HG03095 (cell line): ENCODE measurements around the gene SLC38A10.

ENCODE experiments used
- ATAC-seq: cut with Tn5 transposase; IDR thresholded peaks from one replicate; pipeline ENCODE4 v1.9.1; 2021; ENCODE audit warnings: moderate library complexity; ENCODE audit not compliant: unreplicated experiment

SLC38A10 gene

GRCh38 chr17:81300586-81301155 lies 5.6 kb upstream of the SLC38A10 start:
- no peak for ATAC-seq

GRCh38 chr17:81299846-81300585 lies 4.9 kb upstream of the SLC38A10 start:
- no peak for ATAC-seq

GRCh38 chr17:81298991-81299738 lies 4.1 kb upstream of the SLC38A10 start:
- no peak for ATAC-seq

GRCh38 chr17:81298325-81298990 lies 3.4 kb upstream of the SLC38A10 start:
- ATAC-seq: no peak

GRCh38 chr17:81295676-81296381 lies 722 bp upstream of the SLC38A10 start:
- no peak for ATAC-seq

- peak; percentile 12 for ATAC-seq
These were observed 536 bp downstream of the SLC38A10 start for GRCh38 chr17:81294512-81295030.

GRCh38 chr17:81292450-81292849 lies 2.7 kb downstream of the SLC38A10 start:
- no peak for ATAC-seq

- ATAC-seq: no peak
These were observed 3.4 kb downstream of the SLC38A10 start for GRCh38 chr17:81291662-81292061.

- no peak for ATAC-seq
These were observed 4.9 kb downstream of the SLC38A10 start for GRCh38 chr17:81290230-81290629.

- no peak for ATAC-seq
These were observed 5.5 kb downstream of the SLC38A10 start for GRCh38 chr17:81289627-81290026.

- no peak for ATAC-seq
These were observed 6.4 kb downstream of the SLC38A10 start for GRCh38 chr17:81288715-81289114.

- ATAC-seq: no peak
These were observed 7.2 kb downstream of the SLC38A10 start for GRCh38 chr17:81287741-81288430.

- no peak for ATAC-seq
These were observed 8.0 kb downstream of the SLC38A10 start for GRCh38 chr17:81287152-81287551.

- no peak for ATAC-seq
These were observed 8.5 kb downstream of the SLC38A10 start for GRCh38 chr17:81286491-81287145.

GRCh38 chr17:81285894-81286293 lies 9.2 kb downstream of the SLC38A10 start:
- no peak for ATAC-seq

- no peak for ATAC-seq
These were observed 9.8 kb downstream of the SLC38A10 start for GRCh38 chr17:81285179-81285878.

GRCh38 chr17:81282876-81283275 lies 12.2 kb downstream of the SLC38A10 start:
- ATAC-seq: no peak

- ATAC-seq: no peak
These were observed 13.0 kb downstream of the SLC38A10 start for GRCh38 chr17:81282141-81282540.

GRCh38 chr17:81280571-81280970 lies 14.5 kb downstream of the SLC38A10 start:
- ATAC-seq: no peak
